Aorta (tissue), 5 donors: Measurements from ENCODE around the gene VTI1A. TPM values are rescaled to one million over a fixed set of nuclear protein-coding genes. Genes with fewer than 3 reads are reported as not detected.

ENCODE experiments used
- ATAC-seq: fragments of 200-7000 bp; cut with Tn5 transposase; one replicate; pipeline ENCODE4 v1.9.1; 2022; ENCODE audit warnings: moderate library complexity; ENCODE audit not compliant: low FRiP score
- DNase-seq, 2 donors: peaks; one replicate each; pipeline ENCODE4 v3.0.0-alpha.2; 2020
- H3K27ac ChIP-seq, 2 donors: one replicate each; pipeline ENCODE4 v1.5.1; 2013; ENCODE audit warnings: low read length in 2 of 2, mild to moderate bottlenecking in 2 of 2, moderate library complexity in 2 of 2, control low read depth in 1 of 2, inconsistent platforms in 1 of 2, low read depth in 1 of 2
- H3K27me3 ChIP-seq, 2 donors: one replicate each; pipeline ENCODE4 v1.6.1; 2013; ENCODE audit warnings: control low read depth in 1 of 2, low read length in 1 of 2, mild to moderate bottlenecking in 1 of 2, moderate library complexity in 1 of 2; ENCODE audit not compliant: insufficient read depth in 2 of 2, control insufficient read depth in 1 of 2
- H3K36me3 ChIP-seq, 2 donors: one replicate each; pipeline ENCODE4 v1.6.1; 2013; ENCODE audit warnings: control low read depth in 1 of 2, low read length in 1 of 2, mild to moderate bottlenecking in 1 of 2; ENCODE audit not compliant: insufficient read depth in 2 of 2, control insufficient read depth in 1 of 2
- H3K4me1 ChIP-seq, 2 donors: one replicate each; pipeline ENCODE4 v1.6.1; 2013; ENCODE audit warnings: low read length in 2 of 2, control low read depth in 1 of 2, mild to moderate bottlenecking in 1 of 2, moderate library complexity in 1 of 2; ENCODE audit not compliant: insufficient read depth in 2 of 2, control insufficient read depth in 1 of 2
- H3K4me3 ChIP-seq, 2 donors: one replicate each; pipeline ENCODE4 v1.5.1; 2013; ENCODE audit warnings: low read length in 2 of 2, control low read depth in 1 of 2, mild to moderate bottlenecking in 1 of 2
- H3K9me3 ChIP-seq: one replicate; pipeline ENCODE4 v1.6.1; 2013; ENCODE audit warnings: mild to moderate bottlenecking, low read length; ENCODE audit not compliant: control insufficient read depth
- WGBS, 2 donors: extraction: QIAGEN DNeasy Blood & Tissue Kit; methylation state at CpG; one replicate each; pipeline ENCODE4 v1.1.7; 2013; 5-methylcytosine and 5-hydroxymethylcytosine counted together
- intact Hi-C, 2 donors: fragments of 100-400 bp; cut with DNase I; formaldehyde crosslinking; loops; one replicate each; pipeline versions ENCODE4 v1.14.2 to v1.15.0; 2022
- polyA plus RNA-seq, 2 donors: library from polyadenylated mRNA; stranded (reverse); fragments of 200-250 nt; gene quantifications; one replicate each; pipeline ENCODE4 v1.2.3, GENCODE V29; 2013
- total RNA-seq, 2 donors: library from RNA; stranded (reverse); fragmentation: NEBNext Ultra II Directional; extraction: Animal tissue kit (Norgen Biotek cat#: 25700); gene quantifications; one replicate each; pipeline ENCODE4 v1.2.1, GENCODE V29; 2021
- donor health status: healthy with polysubstance abuse.
- donor health status: Bipolar disorder and iron deficiency.
- donor health status: DM: no; HTN: no; CAD: no.
- donor health status: DM: no; HTN: no; CAD: no.
- donor health status: DM: yes; HTN: yes; CAD: no.

The VTI1A gene
- total and polyA plus RNA-seq, 4 donors: 8.6 to 43.1 (median 23.2) TPM

DNA sequence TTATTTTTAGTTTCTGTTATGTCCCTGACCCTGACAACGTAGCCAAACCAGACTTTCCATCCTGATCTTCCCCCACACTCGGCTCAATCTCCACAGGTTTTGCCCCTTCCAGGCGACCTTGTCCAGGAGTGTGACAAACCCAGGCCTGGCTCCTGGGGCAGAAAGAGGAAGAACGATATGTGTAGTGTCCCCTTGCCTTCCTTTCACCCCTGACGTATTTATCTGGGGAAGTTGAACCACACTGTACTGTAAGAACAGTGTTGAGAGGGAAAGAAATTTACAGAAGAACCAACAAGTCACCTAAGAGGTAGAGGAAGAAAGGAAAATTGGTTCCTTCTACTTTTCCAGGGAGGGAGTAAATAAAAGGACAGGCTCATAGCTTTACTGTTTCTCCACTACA lies 158.0 kb downstream of the VTI1A start:
- intact Hi-C loops: no loop called here
- WGBS, 2 donors: 71 to 77% methylated on average over 5 of the region's 5 CpGs

DNA sequence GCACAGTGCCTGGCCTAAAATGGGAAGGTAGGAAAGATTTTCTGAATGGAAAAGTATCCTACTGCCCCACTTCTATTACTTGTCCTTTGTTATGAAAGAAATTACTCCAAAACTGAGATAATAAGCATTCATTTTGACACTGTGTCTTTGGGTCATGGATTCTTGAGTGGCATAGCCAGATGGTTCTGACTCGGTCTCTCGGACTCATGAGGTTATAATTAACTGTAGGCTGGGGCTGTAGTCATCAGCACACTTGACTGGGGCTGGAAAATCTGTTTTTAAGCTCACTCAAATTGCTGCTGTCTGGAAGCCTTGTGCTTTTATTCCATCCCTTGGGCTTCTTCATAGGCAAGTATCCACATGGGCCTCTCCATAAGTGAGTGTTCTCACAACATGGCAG lies 160.5 kb downstream of the VTI1A start:
- H3K27me3 ChIP-seq: no peaks in the 10 kb centered on the region
- 98% methylated on average over 2 of the region's 2 CpGs for WGBS, 2 donors
- no peak for ATAC-seq
- H3K27ac ChIP-seq: no peak overlapping the region
- H3K4me3 ChIP-seq: no peak overlapping the region
- intact Hi-C loops: no loop called here
- no peaks in the 10 kb centered on the region for H3K4me1 ChIP-seq
- H3K36me3 ChIP-seq: no peaks in the 10 kb centered on the region
- no peak for DNase-seq
- no peaks in the 10 kb centered on the region for H3K9me3 ChIP-seq

More for the DNA sequence above, 158.0 kb downstream of the VTI1A start:
- DNase-seq: no peak
- Histone ChIP-seq H3K4me1 (no peaks in the 10 kb centered on the region), H3K9me3 (no peaks in the 10 kb centered on the region), H3K27ac (no peak overlapping the region), H3K27me3 (no peaks in the 10 kb centered on the region), H3K4me3 (no peak overlapping the region), H3K36me3 (no peaks in the 10 kb centered on the region)
- no peak for ATAC-seq

GRCh38 chr10:112613620-112614019 lies 166.6 kb downstream of the VTI1A start:
- intact Hi-C loops: no loop called here
- Histone ChIP-seq H3K4me1 (no peaks in the 10 kb centered on the region), H3K27me3 (no peaks in the 10 kb centered on the region), H3K36me3 (no peaks in the 10 kb centered on the region), H3K9me3 (no peaks in the 10 kb centered on the region), H3K4me3 (no peak overlapping the region), H3K27ac (no peak overlapping the region)
- ATAC-seq: no peak
- 89 to 92% methylated on average over 7 of the region's 7 CpGs for WGBS, 2 donors
- no peak for DNase-seq

- DNase-seq: no peak
- no peaks in the 10 kb centered on the region for H3K4me1 ChIP-seq
- no peaks in the 10 kb centered on the region for H3K9me3 ChIP-seq
- no peak for ATAC-seq
- no peak overlapping the region for H3K27ac ChIP-seq
- no peaks in the 10 kb centered on the region for H3K36me3 ChIP-seq
- no peaks in the 10 kb centered on the region for H3K27me3 ChIP-seq
- no peak overlapping the region for H3K4me3 ChIP-seq
- intact Hi-C loops: no loop called here
- 90 to 92% methylated on average over 6 of the region's 6 CpGs for WGBS, 2 donors
Observed at GRCh38 chr10:112614072-112614471, 167.1 kb downstream of the VTI1A start.

GRCh38 chr10:112614586-112614985 lies 167.6 kb downstream of the VTI1A start:
- intact Hi-C loops: no loop called here
- ATAC-seq: no peak
- no peaks in the 10 kb centered on the region for H3K9me3 ChIP-seq
- no peaks in the 10 kb centered on the region for H3K4me1 ChIP-seq
- 92 to 94% methylated on average over 1 of the region's 1 CpG for WGBS, 2 donors
- H3K27me3 ChIP-seq: no peaks in the 10 kb centered on the region
- DNase-seq: no peak
- no peak overlapping the region for H3K27ac ChIP-seq
- H3K4me3 ChIP-seq: no peak overlapping the region
- H3K36me3 ChIP-seq: no peaks in the 10 kb centered on the region

DNA sequence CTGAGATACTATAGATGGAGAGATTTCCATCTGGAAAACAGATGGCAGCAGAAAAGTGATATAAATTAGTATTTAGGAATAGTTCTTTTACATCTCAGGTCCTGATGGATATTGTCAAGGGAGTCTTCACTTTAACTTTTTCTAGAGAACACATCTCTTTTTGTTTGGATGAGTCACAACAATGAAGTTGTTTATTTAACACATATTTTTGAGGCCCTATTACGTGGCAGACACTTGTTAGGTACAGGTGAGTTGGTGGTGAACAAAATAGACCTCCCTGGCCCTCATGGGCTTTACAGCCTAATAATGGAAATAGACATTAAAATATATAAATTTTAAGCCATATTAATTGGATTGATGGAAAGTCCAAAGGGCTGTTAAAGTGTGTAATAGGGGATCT lies 168.3 kb downstream of the VTI1A start:
- intact Hi-C loops: no loop called here
- H3K27me3 ChIP-seq: no peaks in the 10 kb centered on the region
- no peaks in the 10 kb centered on the region for H3K4me1 ChIP-seq
- DNase-seq: no peak
- ATAC-seq: no peak
- no peaks in the 10 kb centered on the region for H3K9me3 ChIP-seq
- 95 to 97% methylated on average over 1 of the region's 1 CpG for WGBS, 2 donors
- H3K27ac ChIP-seq: no peak overlapping the region
- no peak overlapping the region for H3K4me3 ChIP-seq
- H3K36me3 ChIP-seq: no peaks in the 10 kb centered on the region

DNA sequence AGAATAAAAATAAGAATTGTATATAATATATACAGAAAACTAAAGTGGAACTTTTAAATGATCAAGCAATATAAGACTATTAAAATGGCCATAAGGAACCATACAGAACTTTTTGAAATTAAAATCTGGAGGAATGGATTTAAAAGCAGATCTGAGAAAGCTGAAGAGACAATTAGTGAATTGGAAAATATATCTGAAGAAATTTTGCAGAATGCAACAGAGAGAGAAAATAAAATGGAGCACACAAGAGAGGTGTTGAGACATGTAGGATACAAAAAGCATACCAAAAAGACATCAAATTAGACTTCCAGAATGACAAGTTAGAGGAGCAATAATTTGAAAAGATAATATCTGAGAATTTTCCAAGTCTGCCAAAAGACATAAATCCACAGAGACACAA lies 169.6 kb downstream of the VTI1A start:
- Histone ChIP-seq H3K27me3 (no peaks in the 10 kb centered on the region), H3K36me3 (no peaks in the 10 kb centered on the region), H3K27ac (no peak overlapping the region), H3K4me1 (no peaks in the 10 kb centered on the region), H3K9me3 (no peaks in the 10 kb centered on the region), H3K4me3 (no peak overlapping the region)
- intact Hi-C loops: no loop called here
- DNase-seq (no peak), ATAC-seq (no peak)

DNA sequence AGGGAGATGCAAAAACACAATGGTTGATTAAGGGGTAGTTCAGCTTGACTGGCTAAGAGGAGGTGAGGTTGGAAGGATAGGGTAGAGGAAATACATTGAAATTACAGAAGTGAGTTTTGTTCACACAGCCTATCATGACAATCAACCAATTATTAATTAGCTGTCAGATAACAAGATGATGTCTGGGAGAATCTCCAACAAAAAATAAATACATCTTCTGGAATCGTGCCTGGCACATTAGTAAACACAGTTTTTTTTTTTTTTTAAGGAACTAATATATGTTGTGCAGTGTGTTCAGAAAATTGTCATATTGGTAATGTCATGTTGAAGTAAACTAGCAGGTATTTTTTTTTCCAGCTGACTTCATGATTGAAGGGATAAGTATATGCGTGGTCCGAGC lies 171.8 kb downstream of the VTI1A start:
- peaks cover 3 to 5% of the 10 kb centered on the region in 2 donors for H3K4me1 ChIP-seq
- DNase-seq (no peak), ATAC-seq (no peak)
- intact Hi-C loops: no loop called here
- H3K4me3 ChIP-seq: no peak overlapping the region
- no peaks in the 10 kb centered on the region for H3K27me3 ChIP-seq
- H3K27ac ChIP-seq: no peak overlapping the region
- H3K36me3 ChIP-seq: no peaks in the 10 kb centered on the region
- 92 to 96% methylated on average over 3 of the region's 3 CpGs for WGBS, 2 donors
- no peaks in the 10 kb centered on the region for H3K9me3 ChIP-seq

DNA sequence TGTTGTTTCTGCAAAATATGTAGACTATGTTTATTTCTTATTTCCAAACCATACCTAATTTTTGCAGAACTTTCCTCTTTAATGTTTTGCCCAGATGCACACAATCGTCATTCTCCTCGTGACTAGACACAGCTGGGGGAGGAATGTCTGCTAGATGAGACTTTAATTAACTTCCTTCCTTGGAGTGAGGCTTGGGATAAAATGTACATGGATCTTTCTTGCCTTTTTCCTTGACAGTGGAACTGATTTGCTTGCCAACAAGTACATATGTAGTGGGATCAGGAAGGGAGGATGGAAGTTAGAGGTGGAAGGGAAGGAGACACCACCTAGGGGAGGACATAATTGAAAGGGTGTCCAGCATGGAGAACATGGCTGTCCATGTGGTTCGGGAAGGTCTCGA lies 172.5 kb downstream of the VTI1A start:
- Histone ChIP-seq H3K9me3 (no peaks in the 10 kb centered on the region), H3K4me3 (no peak overlapping the region), H3K4me1 (peaks cover 4 to 5% of the 10 kb centered on the region in 2 donors), H3K27me3 (no peaks in the 10 kb centered on the region), H3K27ac (no peak overlapping the region), H3K36me3 (no peaks in the 10 kb centered on the region)
- WGBS, 2 donors: 85 to 88% methylated on average over 4 of the region's 4 CpGs
- no peak for DNase-seq
- intact Hi-C loops: no loop called here
- ATAC-seq: no peak
